Ovary (tissue), 3 donors: ENCODE results near the gene SHPK.

ENCODE experiments used
- CTCF ChIP-seq, 3 donors: fragments of 450-650 bp in 2 of 3; fragments of 200-600 bp in 1 of 3; IDR thresholded peaks; one replicate each; pipeline versions ENCODE4 v1.5.1 to v1.8.0; 2016 to 2022; ENCODE audit warnings: antibody characterized with exemption in 3 of 3, mild to moderate bottlenecking in 1 of 3
- EP300 ChIP-seq: sonication (generic); formaldehyde crosslinking; IDR thresholded peaks from one replicate; pipeline ENCODE4 v1.6.1; 2017; ENCODE audit warnings: antibody characterized with exemption
- POLR2A ChIP-seq: fragments of 450-650 bp; IDR thresholded peaks from one replicate; pipeline ENCODE4 v1.6.1; 2017; ENCODE audit warnings: antibody characterized with exemption, mild to moderate bottlenecking, moderate library complexity
- donor health status: DM: no; HTN: no; CAD: no.

- TF ChIP-seq POLR2A (no peak), EP300 (no peak), CTCF (IDR thresholded peaks at IDR 0.05) (no peak)
Observed at GRCh38 chr17:3657588-3657869, 21.5 kb upstream of the SHPK start.
